Thyroid gland (tissue), 4 donors: ENCODE measurements around the gene SUCLG2.

Experiments used
- POLR2A ChIP-seq, 2 donors: fragments of 450-650 bp; IDR thresholded peaks; one replicate each; pipeline ENCODE4 v1.6.1; 2017; ENCODE audit warnings: antibody characterized with exemption in 2 of 2, mild to moderate bottlenecking in 2 of 2, moderate library complexity in 1 of 2
- TF ChIP-seq, protein P1 (sequence below), 6 experiments: fragments of 200-600 bp in 3 of 6; fragments of 450-650 bp in 3 of 6; sonication (generic) in 3 of 6; IDR thresholded peaks; one replicate each; pipeline ENCODE4 v1.5.1; 2016 to 2019; ENCODE audit warnings: antibody characterized with exemption in 6 of 6, mild to moderate bottlenecking in 2 of 6, inconsistent platforms in 1 of 6, moderate library complexity in 1 of 6

DNA sequence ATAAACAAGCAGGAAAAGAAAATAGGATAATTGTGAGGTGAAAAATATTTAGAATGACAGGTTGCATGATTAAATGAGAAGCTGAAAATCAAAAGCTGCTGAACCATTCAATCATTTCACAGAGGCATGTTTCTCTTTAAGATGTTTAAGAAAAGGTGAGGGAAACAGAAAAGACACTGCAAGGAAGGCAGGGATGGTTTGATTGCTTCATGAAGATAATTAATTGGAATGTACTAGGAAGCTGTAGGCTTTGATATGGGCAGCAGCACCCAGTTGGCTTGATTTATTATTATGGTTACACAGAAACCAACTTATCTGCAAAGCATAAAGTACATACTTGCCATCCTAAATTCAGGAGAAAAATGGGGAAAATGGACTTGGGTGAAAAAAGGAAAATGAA, 234.6 kb downstream of the SUCLG2 start:
- TF ChIP-seq, protein P1, sequence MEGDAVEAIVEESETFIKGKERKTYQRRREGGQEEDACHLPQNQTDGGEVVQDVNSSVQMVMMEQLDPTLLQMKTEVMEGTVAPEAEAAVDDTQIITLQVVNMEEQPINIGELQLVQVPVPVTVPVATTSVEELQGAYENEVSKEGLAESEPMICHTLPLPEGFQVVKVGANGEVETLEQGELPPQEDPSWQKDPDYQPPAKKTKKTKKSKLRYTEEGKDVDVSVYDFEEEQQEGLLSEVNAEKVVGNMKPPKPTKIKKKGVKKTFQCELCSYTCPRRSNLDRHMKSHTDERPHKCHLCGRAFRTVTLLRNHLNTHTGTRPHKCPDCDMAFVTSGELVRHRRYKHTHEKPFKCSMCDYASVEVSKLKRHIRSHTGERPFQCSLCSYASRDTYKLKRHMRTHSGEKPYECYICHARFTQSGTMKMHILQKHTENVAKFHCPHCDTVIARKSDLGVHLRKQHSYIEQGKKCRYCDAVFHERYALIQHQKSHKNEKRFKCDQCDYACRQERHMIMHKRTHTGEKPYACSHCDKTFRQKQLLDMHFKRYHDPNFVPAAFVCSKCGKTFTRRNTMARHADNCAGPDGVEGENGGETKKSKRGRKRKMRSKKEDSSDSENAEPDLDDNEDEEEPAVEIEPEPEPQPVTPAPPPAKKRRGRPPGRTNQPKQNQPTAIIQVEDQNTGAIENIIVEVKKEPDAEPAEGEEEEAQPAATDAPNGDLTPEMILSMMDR (IDR thresholded peaks at IDR 0.05) = no peak
- no peak for TF ChIP-seq POLR2A (IDR thresholded peaks at IDR 0.05)
